Esophagus muscularis mucosa (tissue), 4 donors: ENCODE data around the gene MOXD1. TPM values are rescaled to one million over a fixed set of nuclear protein-coding genes. Genes with fewer than 3 reads are reported as not detected.
"Not testable (repeated sequence)": the region's sequence is repeated elsewhere in the genome, so short reads cannot be mapped to it uniquely, and the experiment has no call there.

Source experiments
- DNase-seq: peaks from one replicate; pipeline ENCODE4 v3.0.0-alpha.2; 2017; ENCODE audit errors: extremely low spot score
- H3K27ac ChIP-seq, 4 donors: fragments of 200-600 bp; sonication (generic); replicated peaks in 1 of 4; 1 replicate in 3 of 4; 2 replicates in 1 of 4; pipeline ENCODE4 v1.5.1; 2016 to 2019; ENCODE audit warnings: mild to moderate bottlenecking in 1 of 4
- H3K27me3 ChIP-seq, 4 donors: fragments of 200-600 bp; sonication (generic); one replicate each; pipeline versions ENCODE4 v1.5.1 to v1.6.0; 2016 to 2019
- H3K36me3 ChIP-seq, 4 donors: fragments of 200-600 bp; sonication (generic); one replicate each; pipeline ENCODE4 v1.5.1; 2016 to 2019
- H3K4me1 ChIP-seq, 4 donors: fragments of 200-600 bp; sonication (generic); one replicate each; pipeline ENCODE4 v1.5.1; 2016 to 2019
- H3K4me3 ChIP-seq, 4 donors: fragments of 200-600 bp; sonication (generic); 1 replicate in 2 of 4; 2 replicates in 2 of 4; pipeline ENCODE4 v1.5.1; 2016 to 2019; ENCODE audit warnings: mild to moderate bottlenecking in 4 of 4, moderate library complexity in 1 of 4
- H3K9me3 ChIP-seq, 4 donors: fragments of 200-600 bp; sonication (generic); 1 replicate in 3 of 4; 2 replicates in 1 of 4; pipeline ENCODE4 v1.5.1; 2016 to 2019
- CTCF ChIP-seq, 3 experiments: fragments of 200-600 bp in 2 of 3; fragments of 450-650 bp in 1 of 3; sonication (generic) in 2 of 3; IDR thresholded peaks; one replicate each; pipeline ENCODE4 v1.5.1; 2017 to 2019; ENCODE audit warnings: antibody characterized with exemption in 3 of 3, mild to moderate bottlenecking in 2 of 3, moderate library complexity in 1 of 3
- EP300 ChIP-seq: sonication (generic); formaldehyde crosslinking; IDR thresholded peaks from one replicate; pipeline ENCODE4 v1.6.1; 2017; ENCODE audit warnings: antibody characterized with exemption
- POLR2A ChIP-seq: fragments of 450-650 bp; IDR thresholded peaks from one replicate; pipeline ENCODE4 v1.6.1; 2017; ENCODE audit warnings: antibody characterized with exemption, moderate library complexity, mild to moderate bottlenecking, low read depth
- POLR2AphosphoS5 ChIP-seq, 2 donors: sonication (generic); formaldehyde crosslinking; IDR thresholded peaks; one replicate each; pipeline ENCODE4 v1.6.1; 2017; ENCODE audit warnings: antibody characterized with exemption in 2 of 2
- WGBS: methylation state at CpG from one replicate; pipeline ENCODE4 v1.1.5; 2018; 5-methylcytosine and 5-hydroxymethylcytosine counted together
- intact Hi-C: fragments of 100-400 bp; cut with DNase I; formaldehyde crosslinking; loops from one replicate; pipeline ENCODE4 v1.15.1; 2023
- total RNA-seq, 4 donors: library from RNA; depleted of rRNA; stranded (reverse); fragments of >200 nt; gene quantifications; one replicate each; pipeline versions ENCODE4 v1.1.0 to v1.2.1, GENCODE V29; 2016

MOXD1 gene
- total RNA-seq, 4 donors from 2014 or later: 14.2 to 32.4 (median 23.6) TPM

GRCh38 chr6:132362442-132363185, 38.7 kb downstream of the MOXD1 start:
- H3K27me3 ChIP-seq: no peaks in the 10 kb centered on the region
- no peak overlapping the region for H3K27ac ChIP-seq
- no peak for DNase-seq
- H3K36me3 ChIP-seq: no peaks in the 10 kb centered on the region
- intact Hi-C loops: no loop called here
- no peaks in the 10 kb centered on the region for H3K9me3 ChIP-seq
- H3K4me1 ChIP-seq: no peaks in the 10 kb centered on the region
- H3K4me3 ChIP-seq: no peak overlapping the region
- 57% methylated on average over 6 of the region's 6 CpGs for WGBS
- TF ChIP-seq EP300: no peak

DNA sequence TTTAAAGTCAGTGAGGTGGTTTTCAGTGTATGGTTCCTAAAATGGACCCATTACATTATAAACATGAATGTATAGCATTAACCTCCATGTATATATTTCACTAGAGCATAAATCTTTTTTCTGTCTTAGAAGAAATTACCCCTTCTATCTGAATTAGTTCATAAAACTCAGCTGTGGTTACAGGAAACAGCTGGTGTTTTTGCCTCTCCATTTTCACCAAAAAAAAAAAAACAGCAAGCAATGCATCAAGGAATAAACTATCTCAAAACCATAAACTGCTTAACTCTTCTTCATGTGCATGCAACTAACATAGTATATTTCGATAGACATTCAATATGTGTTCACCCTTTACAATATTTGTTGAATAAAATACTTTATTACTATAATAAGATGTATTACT, 40.2 kb downstream of the MOXD1 start:
- Histone ChIP-seq H3K36me3 (no peaks in the 10 kb centered on the region), H3K9me3 (no peaks in the 10 kb centered on the region), H3K27ac (no peak overlapping the region), H3K4me3 (no peak overlapping the region), H3K27me3 (no peaks in the 10 kb centered on the region), H3K4me1 (no peaks in the 10 kb centered on the region)
- 81% methylated on average over 1 of the region's 1 CpG for WGBS
- DNase-seq: no peak
- TF ChIP-seq POLR2A (no peak), EP300 (no peak), POLR2AphosphoS5 (IDR thresholded peaks at IDR 0.05) (no peak), CTCF (IDR thresholded peaks at IDR 0.05) (no peak)
- intact Hi-C loops: no loop called here

DNA sequence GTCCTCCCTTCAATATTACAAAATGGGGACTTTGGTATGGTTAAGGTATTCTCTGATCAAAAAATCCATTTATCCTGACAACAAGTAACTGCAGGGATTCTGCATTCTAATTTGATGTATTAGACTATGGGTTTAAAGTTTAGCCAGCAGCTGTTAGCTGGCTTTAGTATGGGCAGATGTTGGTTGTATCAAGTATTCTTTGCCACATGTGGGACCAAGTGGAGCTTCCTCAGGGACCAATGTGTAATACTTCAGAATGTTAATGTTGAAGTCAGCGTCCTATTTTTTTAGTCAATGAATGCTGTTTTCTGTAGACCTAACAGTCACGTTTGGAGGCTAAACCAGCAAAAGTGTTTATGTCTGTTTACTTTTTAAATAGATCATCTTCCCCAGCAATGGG, 41.4 kb downstream of the MOXD1 start:
- H3K36me3 ChIP-seq: no peaks in the 10 kb centered on the region
- TF ChIP-seq EP300: no peak
- no peak for TF ChIP-seq POLR2AphosphoS5 (IDR thresholded peaks at IDR 0.05)
- no peak for TF ChIP-seq CTCF (IDR thresholded peaks at IDR 0.05)
- no peak for TF ChIP-seq POLR2A

GRCh38 chr6:132357120-132357519, 44.2 kb downstream of the MOXD1 start:
- Histone ChIP-seq H3K27ac (no peak overlapping the region), H3K27me3 (no peaks in the 10 kb centered on the region), H3K9me3 (no peaks in the 10 kb centered on the region), H3K4me1 (no peaks in the 10 kb centered on the region), H3K4me3 (no peak overlapping the region), H3K36me3 (no peaks in the 10 kb centered on the region)
- no peak for TF ChIP-seq CTCF (IDR thresholded peaks at IDR 0.05)
- no peak for TF ChIP-seq EP300
- TF ChIP-seq POLR2AphosphoS5 (IDR thresholded peaks at IDR 0.05): no peak
- TF ChIP-seq POLR2A: no peak
- intact Hi-C loops: no loop called here
- DNase-seq: no peak

More for the DNA sequence above, 41.4 kb downstream of the MOXD1 start:
- H3K4me1 ChIP-seq: no peaks in the 10 kb centered on the region
- no peak for DNase-seq
- intact Hi-C loops: no loop called here
- H3K4me3 ChIP-seq: no peak overlapping the region
- no peaks in the 10 kb centered on the region for H3K27me3 ChIP-seq
- 79% methylated on average over 2 of the region's 2 CpGs for WGBS
- no peak overlapping the region for H3K27ac ChIP-seq
- H3K9me3 ChIP-seq: no peaks in the 10 kb centered on the region

GRCh38 chr6:132354517-132355167, 46.6 kb downstream of the MOXD1 start:
- TF ChIP-seq POLR2AphosphoS5 (IDR thresholded peaks at IDR 0.05) (no peak), CTCF (IDR thresholded peaks at IDR 0.05) (no peak), EP300 (no peak), POLR2A (no peak)
- H3K27ac ChIP-seq: no peak overlapping the region
- 80% methylated on average over 7 of the region's 7 CpGs for WGBS
- intact Hi-C loops: no loop called here
- DNase-seq: no peak
- H3K4me1 ChIP-seq: no peaks in the 10 kb centered on the region
- no peaks in the 10 kb centered on the region for H3K36me3 ChIP-seq
- H3K27me3 ChIP-seq: no peaks in the 10 kb centered on the region
- H3K4me3 ChIP-seq: no peak overlapping the region
- no peaks in the 10 kb centered on the region for H3K9me3 ChIP-seq

- WGBS: 84% methylated on average over 3 of the region's 3 CpGs
Observed at GRCh38 chr6:132351986-132352385, 49.3 kb downstream of the MOXD1 start.

More at GRCh38 chr6:132351986-132352385, 49.3 kb downstream of the MOXD1 start:
- DNase-seq, H3K9me3 ChIP-seq, H3K27ac ChIP-seq, H3K4me3 ChIP-seq, intact Hi-C loops, H3K36me3 ChIP-seq, H3K4me1 ChIP-seq, H3K27me3 ChIP-seq: not testable (repeated sequence)
